Measurements from ENCODE around the gene APCDD1L. TPM values are rescaled to one million over a fixed set of nuclear protein-coding genes. Genes with fewer than 3 reads are reported as not detected.
"Not testable (repeated sequence)": the region's sequence is repeated elsewhere in the genome, so short reads cannot be mapped to it uniquely, and the experiment has no call there.

The APCDD1L gene
- total and polyA plus RNA-seq, 3 experiments from 2014 or later, result not detected

DNA sequence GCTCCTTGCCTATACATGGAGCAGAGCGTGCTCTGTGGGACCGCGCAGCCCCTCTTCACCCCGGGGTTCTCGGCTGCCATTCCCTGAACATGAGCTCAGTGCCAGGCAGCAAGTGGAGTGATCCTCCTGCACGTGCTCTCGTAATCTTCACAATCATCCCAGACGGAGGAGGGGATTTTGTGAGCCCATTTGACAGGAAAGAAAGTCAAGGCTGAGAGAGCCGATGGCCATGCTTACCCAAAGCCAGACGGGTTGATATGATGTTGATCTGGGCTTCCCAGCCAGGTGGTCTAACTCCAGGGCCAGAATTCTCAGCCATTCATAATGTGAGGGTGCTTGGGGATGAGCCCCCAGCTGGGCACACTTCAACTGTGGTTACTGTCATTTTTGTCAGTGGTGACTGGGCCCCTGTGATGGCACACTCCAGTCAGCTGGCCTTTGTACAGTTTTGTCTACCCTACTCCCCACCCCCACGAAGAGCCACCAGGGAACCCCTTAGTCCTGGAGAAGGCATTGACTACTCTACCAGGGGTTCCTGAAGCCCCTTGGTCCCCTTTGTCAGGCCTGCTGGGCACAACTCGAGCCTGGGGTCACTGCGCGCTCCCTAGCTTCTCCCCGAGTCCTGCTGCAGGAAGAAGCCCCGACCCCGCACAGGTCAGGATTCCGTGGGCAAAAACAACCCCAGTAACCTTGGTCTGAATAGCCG lies 1.5 kb downstream of the APCDD1L start:
- POLR2A ChIA-PET, result no interaction called here
- H3K9me3 ChIP-seq (ENCODE audit: low read length), result no peaks in the 10 kb centered on the region
- CTCF ChIA-PET, result no interaction called here
- H3K27ac Mint-ChIP-seq, result no peak overlapping the region
- peaks cover 21 to 48% of the 10 kb centered on the region in 2 donors for H3K27me3 Mint-ChIP-seq
- no peaks in the 10 kb centered on the region for H3K4me1 Mint-ChIP-seq
- H3K9me3 Mint-ChIP-seq, result no peaks in the 10 kb centered on the region
- no peak overlapping the region for H3K4me3 Mint-ChIP-seq
- H3K4me3 ChIP-seq (ENCODE audit: low read length), result no peak overlapping the region
- H3K36me3 ChIP-seq (ENCODE audit: insufficient read depth, low read length), result no peaks in the 10 kb centered on the region
- no peak for DNase-seq
- H3K36me3 Mint-ChIP-seq, result no peaks in the 10 kb centered on the region
- H3K27me3 ChIP-seq (ENCODE audit: insufficient read depth, low read length, poor library complexity, severe bottlenecking), result peaks cover 7% of the 10 kb centered on the region
- no peaks in the 10 kb centered on the region for H3K4me1 ChIP-seq (ENCODE audit: insufficient read depth, low read length)
- no peak overlapping the region for H3K27ac ChIP-seq (ENCODE audit: low read depth, low read length)

DNA sequence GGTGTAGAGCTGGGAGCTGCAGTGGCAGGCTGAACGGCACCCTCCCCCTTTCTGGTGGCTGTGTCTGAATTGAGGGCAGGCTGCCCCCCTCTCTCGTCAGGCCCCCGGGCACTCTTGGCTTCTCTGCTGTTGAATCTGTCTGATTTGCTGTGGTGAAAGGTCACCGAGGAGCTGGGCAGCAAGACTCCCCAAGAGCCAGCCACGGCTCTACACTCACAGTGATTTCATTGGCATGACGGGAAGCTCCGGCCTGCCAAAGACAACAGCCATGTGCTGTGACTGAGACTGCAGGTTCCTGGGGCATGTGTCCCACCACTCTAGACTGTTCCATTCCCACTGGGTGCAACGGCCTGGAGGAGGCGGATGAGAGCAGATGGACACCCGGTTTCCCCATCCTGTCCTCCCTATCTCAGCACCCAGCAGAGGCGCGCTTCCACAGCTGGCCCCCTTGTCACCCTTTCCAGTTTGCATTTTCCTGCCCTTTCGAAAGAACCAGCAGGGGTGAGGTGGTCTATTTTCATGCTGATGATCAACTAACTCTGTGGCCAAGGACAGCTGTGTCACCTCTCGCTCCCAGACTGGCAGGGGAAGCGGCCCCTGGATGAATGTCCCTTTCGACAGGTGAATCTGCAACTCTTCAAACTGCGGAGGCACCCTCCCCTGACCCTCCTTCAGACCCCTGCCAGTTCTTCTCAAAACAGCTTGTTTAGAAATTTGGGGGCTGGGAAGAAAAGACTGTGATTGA lies 2.2 kb downstream of the APCDD1L start:
- Histone ChIP-seq H3K4me3 (ENCODE audit: low read length) (no peak overlapping the region), H3K27me3 (ENCODE audit: insufficient read depth, low read length, poor library complexity, severe bottlenecking) (peaks cover 7% of the 10 kb centered on the region), H3K9me3 (ENCODE audit: low read length) (no peaks in the 10 kb centered on the region), H3K27ac (ENCODE audit: low read depth, low read length) (no peak overlapping the region), H3K36me3 (ENCODE audit: insufficient read depth, low read length) (no peaks in the 10 kb centered on the region), H3K4me1 (ENCODE audit: insufficient read depth, low read length) (no peaks in the 10 kb centered on the region)
- peaks cover 21 to 47% of the 10 kb centered on the region in 2 donors for H3K27me3 Mint-ChIP-seq
- no peaks in the 10 kb centered on the region for H3K4me1 Mint-ChIP-seq
- DNase-seq, result no peak
- H3K9me3 Mint-ChIP-seq, result no peaks in the 10 kb centered on the region
- CTCF ChIA-PET, result no interaction called here
- POLR2A ChIA-PET, result no interaction called here
- H3K4me3 Mint-ChIP-seq, result no peak overlapping the region
- no peak overlapping the region for H3K27ac Mint-ChIP-seq
- H3K36me3 Mint-ChIP-seq, result no peaks in the 10 kb centered on the region

DNA sequence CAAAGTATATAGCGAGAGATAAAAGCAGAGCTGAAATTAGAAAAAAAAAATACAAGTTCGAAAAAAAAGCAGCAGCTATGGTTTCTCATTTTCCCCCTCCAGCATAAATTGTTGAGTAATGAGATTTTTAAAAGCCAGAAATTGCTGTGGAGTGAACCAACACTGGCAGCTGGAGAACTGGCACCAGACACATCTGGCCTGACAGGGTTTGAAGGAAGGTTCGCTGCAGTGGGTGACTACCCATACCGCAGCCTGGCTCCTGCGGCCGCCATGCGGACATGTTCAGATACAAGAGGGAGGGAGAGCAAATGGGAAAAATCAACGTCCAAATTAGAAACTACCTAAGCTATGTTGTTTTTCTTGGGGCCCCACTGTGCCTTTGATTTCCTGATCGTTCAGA lies 3.3 kb downstream of the APCDD1L start:
- Histone ChIP-seq H3K36me3 (ENCODE audit: insufficient read depth, low read length) (no peaks in the 10 kb centered on the region), H3K9me3 (ENCODE audit: low read length) (no peaks in the 10 kb centered on the region), H3K27me3 (ENCODE audit: insufficient read depth, low read length, poor library complexity, severe bottlenecking) (peaks cover 7% of the 10 kb centered on the region), H3K4me3 (ENCODE audit: low read length) (no peak overlapping the region), H3K27ac (ENCODE audit: low read depth, low read length) (no peak overlapping the region), H3K4me1 (ENCODE audit: insufficient read depth, low read length) (no peaks in the 10 kb centered on the region)
- ChIA-PET POLR2A (no interaction called here), CTCF (interaction anchor here (0.7 kb wide), 1 partner anchor 11 kb away, joined by 3 read pairs; no protein-coding TSS in a partner anchor)
- Mint-ChIP-seq H3K4me1 (no peaks in the 10 kb centered on the region), H3K36me3 (peaks cover 0 to 7% (median 0%) of the 10 kb centered on the region in 3 donors), H3K9me3 (peaks cover 0 to 8% (median 3%) of the 10 kb centered on the region in 5 donors), H3K27ac (no peak overlapping the region), H3K4me3 (no peak overlapping the region), H3K27me3 (peaks cover 22 to 39% of the 10 kb centered on the region in 2 donors)
- DNase-seq, result no peak

DNA sequence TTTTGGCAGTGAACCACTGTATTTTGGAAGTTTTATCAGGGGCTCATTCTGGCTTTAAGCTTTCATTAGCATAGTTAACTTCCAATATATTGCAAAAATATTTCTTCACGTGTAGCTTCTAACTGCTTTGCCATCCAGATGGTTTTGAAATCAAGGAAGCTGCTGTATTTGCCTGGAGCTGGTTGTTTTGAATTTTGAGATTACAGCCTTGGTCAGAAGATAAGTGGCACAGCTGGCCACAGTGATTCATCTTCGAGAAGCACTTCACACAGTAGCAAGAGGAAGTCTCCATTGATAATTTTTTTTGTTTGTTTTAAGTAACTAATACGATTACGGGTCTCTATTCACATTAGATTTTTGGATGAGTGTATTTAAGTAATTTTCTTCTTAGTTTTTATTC lies 3.8 kb downstream of the APCDD1L start:
- ChIA-PET CTCF (no interaction called here), POLR2A (no interaction called here)
- no peaks in the 10 kb centered on the region for H3K36me3 ChIP-seq (ENCODE audit: insufficient read depth, low read length)
- no peaks in the 10 kb centered on the region for H3K4me1 ChIP-seq (ENCODE audit: insufficient read depth, low read length)
- no peak for DNase-seq
- no peak overlapping the region for H3K27ac ChIP-seq (ENCODE audit: low read depth, low read length)
- H3K27ac Mint-ChIP-seq, result no peak overlapping the region
- peaks cover 20 to 41% of the 10 kb centered on the region in 2 donors for H3K27me3 Mint-ChIP-seq
- no peak overlapping the region for H3K4me3 Mint-ChIP-seq
- no peaks in the 10 kb centered on the region for H3K9me3 ChIP-seq (ENCODE audit: low read length)
- H3K4me3 ChIP-seq (ENCODE audit: low read length), result no peak overlapping the region
- peaks cover 0 to 9% (median 0%) of the 10 kb centered on the region in 3 donors for H3K36me3 Mint-ChIP-seq
- no peaks in the 10 kb centered on the region for H3K4me1 Mint-ChIP-seq
- peaks cover 0 to 13% (median 8%) of the 10 kb centered on the region in 5 donors for H3K9me3 Mint-ChIP-seq
- peaks cover 7% of the 10 kb centered on the region for H3K27me3 ChIP-seq (ENCODE audit: insufficient read depth, low read length, poor library complexity, severe bottlenecking)

DNA sequence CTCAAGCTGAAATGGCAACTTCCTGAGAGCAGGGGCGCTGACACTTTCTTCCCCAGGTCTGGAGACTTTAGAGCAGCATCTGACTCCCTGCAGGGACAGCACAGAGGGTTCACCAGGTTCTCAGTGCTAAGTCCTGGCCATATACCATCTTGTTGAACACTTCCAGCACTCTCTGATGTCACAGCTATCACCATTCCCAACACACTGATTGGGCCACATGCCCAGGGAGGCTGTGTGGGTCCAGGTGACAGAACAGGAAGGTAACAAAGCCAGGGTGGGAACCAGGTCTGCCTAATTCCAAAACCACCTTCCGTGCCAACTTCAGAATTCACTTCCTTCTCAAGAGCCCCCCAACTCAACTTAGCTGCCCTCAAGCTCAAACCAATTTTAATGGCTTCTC lies 4.3 kb downstream of the APCDD1L start:
- no peak overlapping the region for H3K27ac Mint-ChIP-seq
- ChIA-PET CTCF (no interaction called here), POLR2A (no interaction called here)

DNA sequence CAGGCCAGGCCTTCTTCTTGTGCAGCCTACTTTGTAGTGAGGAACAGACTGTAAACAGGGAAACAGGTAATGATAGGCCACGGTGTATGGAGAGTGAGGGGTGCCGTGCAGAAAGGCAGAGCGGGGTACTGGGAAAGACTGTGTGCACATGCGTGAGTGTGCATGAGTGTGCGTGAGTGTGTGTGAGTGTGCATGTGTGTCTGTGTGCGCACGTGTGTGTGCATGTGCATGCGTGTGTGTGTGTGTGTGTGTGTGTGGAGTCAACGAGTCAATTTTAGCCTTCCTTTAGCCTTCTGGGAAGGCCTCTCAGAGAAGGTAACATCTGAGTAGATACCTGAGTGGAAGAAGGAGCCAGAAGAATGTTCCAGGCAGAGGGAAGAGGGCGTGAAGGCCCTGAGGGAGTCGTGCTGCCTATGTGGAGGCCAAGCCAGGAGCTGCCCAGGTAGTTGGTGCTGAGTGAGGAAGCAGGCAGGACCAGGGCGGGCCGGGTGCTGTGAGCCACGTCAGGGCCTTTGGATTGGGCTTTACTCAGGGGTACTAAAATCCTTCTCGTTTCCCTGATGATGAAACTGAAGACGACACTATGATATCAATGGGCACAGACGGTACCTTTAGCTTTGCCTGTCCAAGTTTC lies 6.3 kb downstream of the APCDD1L start:
- H3K27me3 Mint-ChIP-seq, result peaks cover 16 to 36% of the 10 kb centered on the region in 2 donors
- ChIA-PET POLR2A (no interaction called here), CTCF (no interaction called here)
- H3K4me1 ChIP-seq (ENCODE audit: insufficient read depth, low read length), result no peaks in the 10 kb centered on the region
- DNase-seq, result no peak
- H3K27ac ChIP-seq (ENCODE audit: low read depth, low read length), result no peak overlapping the region
- H3K4me3 Mint-ChIP-seq, result no peak overlapping the region
- no peaks in the 10 kb centered on the region for H3K4me1 Mint-ChIP-seq
- H3K36me3 Mint-ChIP-seq, result peaks cover 0 to 13% (median 2%) of the 10 kb centered on the region in 3 donors
- H3K9me3 Mint-ChIP-seq, result peaks cover 10 to 32% (median 25%) of the 10 kb centered on the region in 5 donors
- no peak overlapping the region for H3K4me3 ChIP-seq (ENCODE audit: low read length)
- H3K36me3 ChIP-seq (ENCODE audit: insufficient read depth, low read length), result no peaks in the 10 kb centered on the region
- H3K9me3 ChIP-seq (ENCODE audit: low read length), result no peaks in the 10 kb centered on the region
- H3K27me3 ChIP-seq (ENCODE audit: insufficient read depth, low read length, poor library complexity, severe bottlenecking), result peaks cover 3% of the 10 kb centered on the region
- no peak overlapping the region for H3K27ac Mint-ChIP-seq

More for the DNA sequence above, 4.3 kb downstream of the APCDD1L start:
- Mint-ChIP-seq H3K36me3 (peaks cover 0 to 9% (median 0%) of the 10 kb centered on the region in 3 donors), H3K9me3 (peaks cover 4 to 17% (median 13%) of the 10 kb centered on the region in 5 donors), H3K4me1 (no peaks in the 10 kb centered on the region), H3K4me3 (no peak overlapping the region), H3K27me3 (peaks cover 20 to 42% of the 10 kb centered on the region in 2 donors)
- no peaks in the 10 kb centered on the region for H3K36me3 ChIP-seq (ENCODE audit: insufficient read depth, low read length)
- H3K27me3 ChIP-seq (ENCODE audit: insufficient read depth, low read length, poor library complexity, severe bottlenecking), result peaks cover 7% of the 10 kb centered on the region
- H3K27ac ChIP-seq (ENCODE audit: low read depth, low read length), result no peak overlapping the region
- no peaks in the 10 kb centered on the region for H3K9me3 ChIP-seq (ENCODE audit: low read length)
- H3K4me1 ChIP-seq (ENCODE audit: insufficient read depth, low read length), result no peaks in the 10 kb centered on the region
- DNase-seq, result no peak
- no peak overlapping the region for H3K4me3 ChIP-seq (ENCODE audit: low read length)

DNA sequence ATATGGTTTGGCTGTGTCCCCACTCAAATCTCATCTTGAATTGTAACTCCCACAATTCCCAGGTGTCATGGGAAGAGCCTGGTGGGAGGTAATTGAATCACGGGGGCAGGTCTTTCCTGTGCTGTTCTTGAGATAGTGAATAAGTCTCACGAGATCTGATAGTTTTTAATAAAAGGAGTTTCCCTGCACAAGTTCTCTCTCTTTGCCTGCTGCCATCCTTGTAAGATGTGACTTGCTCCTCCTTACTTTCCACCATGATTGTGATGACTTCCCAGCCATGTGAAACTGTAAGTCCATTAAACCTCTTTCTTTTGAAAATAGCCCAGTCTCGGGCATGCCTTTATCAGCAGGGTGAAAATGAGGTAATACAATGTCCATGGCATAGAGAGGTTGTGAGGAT lies 8.2 kb downstream of the APCDD1L start:
- H3K27me3 ChIP-seq (ENCODE audit: insufficient read depth, low read length, poor library complexity, severe bottlenecking); H3K4me3 ChIP-seq (ENCODE audit: low read length); H3K27ac ChIP-seq (ENCODE audit: low read depth, low read length); H3K4me3 Mint-ChIP-seq; H3K4me1 Mint-ChIP-seq; POLR2A ChIA-PET; DNase-seq; H3K4me1 ChIP-seq (ENCODE audit: insufficient read depth, low read length); H3K9me3 ChIP-seq (ENCODE audit: low read length); CTCF ChIA-PET; H3K36me3 ChIP-seq (ENCODE audit: insufficient read depth, low read length); H3K27ac Mint-ChIP-seq: not testable (repeated sequence)
- Mint-ChIP-seq H3K36me3 (peaks cover 0 to 13% (median 2%) of the 10 kb centered on the region in 3 donors), H3K9me3 (peaks cover 14 to 41% (median 26%) of the 10 kb centered on the region in 5 donors), H3K27me3 (peaks cover 7 to 21% of the 10 kb centered on the region in 2 donors)

DNA sequence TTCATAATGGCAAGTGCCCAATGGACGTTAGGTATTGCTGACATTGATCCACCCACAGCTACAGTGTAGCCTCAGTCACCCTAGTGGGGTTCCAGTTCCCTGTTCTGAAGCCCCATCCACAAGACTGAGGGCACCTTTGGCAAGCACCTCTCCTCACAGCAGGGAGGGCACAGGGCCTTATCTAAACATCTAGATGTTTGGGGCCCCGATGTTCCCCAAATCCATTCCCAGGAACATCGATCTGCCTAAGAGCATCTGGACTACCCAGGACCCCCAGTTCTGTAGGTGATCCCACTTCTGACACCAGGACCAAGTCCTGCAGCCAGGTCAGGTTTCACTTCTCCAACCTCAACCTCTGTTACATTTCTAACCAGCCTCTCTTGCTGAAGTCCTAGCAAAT lies 10.6 kb downstream of the APCDD1L start:
- Histone ChIP-seq H3K4me3 (ENCODE audit: low read length) (no peak overlapping the region), H3K9me3 (ENCODE audit: low read length) (no peaks in the 10 kb centered on the region), H3K4me1 (ENCODE audit: insufficient read depth, low read length) (no peaks in the 10 kb centered on the region), H3K36me3 (ENCODE audit: insufficient read depth, low read length) (no peaks in the 10 kb centered on the region), H3K27ac (ENCODE audit: low read depth, low read length) (no peak overlapping the region), H3K27me3 (ENCODE audit: insufficient read depth, low read length, poor library complexity, severe bottlenecking) (no peaks in the 10 kb centered on the region)
- Mint-ChIP-seq H3K4me1 (no peaks in the 10 kb centered on the region), H3K9me3 (peaks cover 14 to 43% (median 26%) of the 10 kb centered on the region in 5 donors), H3K4me3 (no peak overlapping the region), H3K27ac (no peak overlapping the region), H3K27me3 (peaks cover 5 to 29% of the 10 kb centered on the region in 2 donors), H3K36me3 (peaks cover 0 to 13% (median 2%) of the 10 kb centered on the region in 3 donors)
- DNase-seq, result no peak
- ChIA-PET POLR2A (no interaction called here), CTCF (no interaction called here)
